ENCODE data around the gene BTBD9. TPM values are rescaled to one million over a fixed set of nuclear protein-coding genes. Genes with fewer than 3 reads are reported as not detected.

The BTBD9 gene
- total and polyA plus RNA-seq, 2 donors (not counting 3 experiments of a cell fraction or from before 2014, with no cell fraction given): 4.9 to 15.0 TPM

DNA sequence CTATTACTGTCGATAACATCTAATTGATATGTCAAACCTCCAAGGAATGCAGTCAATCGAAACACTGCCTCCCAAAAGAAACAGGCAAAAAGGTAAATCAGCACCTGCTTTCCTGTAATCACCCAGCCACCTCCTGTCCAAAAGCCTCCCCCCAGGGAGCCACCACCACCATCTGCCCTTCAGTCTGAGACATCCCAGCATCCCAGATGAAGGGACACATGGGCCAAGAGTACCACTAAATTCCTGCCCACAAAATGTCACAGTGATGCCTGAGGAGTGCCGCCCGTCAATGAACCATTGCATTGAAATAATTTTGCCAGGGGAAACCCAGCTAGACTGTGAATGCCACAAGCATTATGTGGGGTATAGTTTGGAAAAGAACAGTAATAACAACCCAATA, 418.5 kb downstream of the BTBD9 start:
- FAIRE-seq (no peak), DNase-seq (ENCODE audit: low read depth, low spot score) (no peak)
- dilution Hi-C loops (cut with MboI; ENCODE audit: extremely low pct_ligation_motif_present, low sequenced_read_pairs) (no loop called here), intact Hi-C loops (cut with micrococcal nuclease) (no loop called here)
- ChIA-PET POLR2A (no interaction called here), CTCF (no interaction called here)
- H3K9me3 ChIP-seq (replicated peaks; ENCODE audit: control insufficient read depth, insufficient read depth, low read length): no peaks in the 10 kb centered on the region
- H3K4me1 ChIP-seq (ENCODE audit: control insufficient read depth, extremely low read depth, insufficient read depth, low read length): no peaks in the 10 kb centered on the region
- H3K79me2 ChIP-seq (ENCODE audit: control insufficient read depth, insufficient read depth, low read length): no peaks in the 10 kb centered on the region
- BruUV-seq (replicated peaks): no TSS peak
- H3K9ac ChIP-seq (replicated peaks; ENCODE audit: extremely low read depth, insufficient read depth, low read length): no peak overlapping the region
- TF ChIP-seq GATA2 (IDR thresholded peaks at IDR 0.05; ENCODE audit: insufficient read depth, insufficient read length, low read depth, low read length): no peak
- no peak for TF ChIP-seq MYC (IDR thresholded peaks at IDR 0.05; ENCODE audit: low read depth, low read length)
- TF ChIP-seq, protein P1, sequence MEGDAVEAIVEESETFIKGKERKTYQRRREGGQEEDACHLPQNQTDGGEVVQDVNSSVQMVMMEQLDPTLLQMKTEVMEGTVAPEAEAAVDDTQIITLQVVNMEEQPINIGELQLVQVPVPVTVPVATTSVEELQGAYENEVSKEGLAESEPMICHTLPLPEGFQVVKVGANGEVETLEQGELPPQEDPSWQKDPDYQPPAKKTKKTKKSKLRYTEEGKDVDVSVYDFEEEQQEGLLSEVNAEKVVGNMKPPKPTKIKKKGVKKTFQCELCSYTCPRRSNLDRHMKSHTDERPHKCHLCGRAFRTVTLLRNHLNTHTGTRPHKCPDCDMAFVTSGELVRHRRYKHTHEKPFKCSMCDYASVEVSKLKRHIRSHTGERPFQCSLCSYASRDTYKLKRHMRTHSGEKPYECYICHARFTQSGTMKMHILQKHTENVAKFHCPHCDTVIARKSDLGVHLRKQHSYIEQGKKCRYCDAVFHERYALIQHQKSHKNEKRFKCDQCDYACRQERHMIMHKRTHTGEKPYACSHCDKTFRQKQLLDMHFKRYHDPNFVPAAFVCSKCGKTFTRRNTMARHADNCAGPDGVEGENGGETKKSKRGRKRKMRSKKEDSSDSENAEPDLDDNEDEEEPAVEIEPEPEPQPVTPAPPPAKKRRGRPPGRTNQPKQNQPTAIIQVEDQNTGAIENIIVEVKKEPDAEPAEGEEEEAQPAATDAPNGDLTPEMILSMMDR (IDR thresholded peaks at IDR 0.05; ENCODE audit: extremely low read depth in 1 of 2, insufficient read depth in 1 of 2, low read depth in 1 of 2, low read length in 2 of 2): no peak
- no peak overlapping the region for H3K27ac ChIP-seq (ENCODE audit: insufficient read depth, low read depth, low read length)
- no peak overlapping the region for H3K4me2 ChIP-seq (ENCODE audit: insufficient read depth, low read length)
- no peak overlapping the region for H2AFZ ChIP-seq (ENCODE audit: low read depth, low read length)
- H3K4me3 ChIP-seq (replicated peaks in 1 of 3; ENCODE audit: insufficient read depth in 1 of 3, low read depth in 1 of 3, low read length in 3 of 3): no peak overlapping the region
- no peaks in the 10 kb centered on the region for H3K27me3 ChIP-seq (ENCODE audit: control insufficient read depth in 2 of 2, insufficient read depth in 2 of 2, low read length in 2 of 2)
- H3K9me1 ChIP-seq (replicated peaks; ENCODE audit: control insufficient read depth, extremely low read depth, insufficient read depth, low read length): no peaks in the 10 kb centered on the region
- no peaks in the 10 kb centered on the region for H4K20me1 ChIP-seq (replicated peaks; ENCODE audit: control insufficient read depth, extremely low read depth, insufficient read depth, low read length)
- no peaks in the 10 kb centered on the region for H3K36me3 ChIP-seq (ENCODE audit: control insufficient read depth in 2 of 2, extremely low read depth in 1 of 2, insufficient read depth in 2 of 2, low read length in 2 of 2)

DNA sequence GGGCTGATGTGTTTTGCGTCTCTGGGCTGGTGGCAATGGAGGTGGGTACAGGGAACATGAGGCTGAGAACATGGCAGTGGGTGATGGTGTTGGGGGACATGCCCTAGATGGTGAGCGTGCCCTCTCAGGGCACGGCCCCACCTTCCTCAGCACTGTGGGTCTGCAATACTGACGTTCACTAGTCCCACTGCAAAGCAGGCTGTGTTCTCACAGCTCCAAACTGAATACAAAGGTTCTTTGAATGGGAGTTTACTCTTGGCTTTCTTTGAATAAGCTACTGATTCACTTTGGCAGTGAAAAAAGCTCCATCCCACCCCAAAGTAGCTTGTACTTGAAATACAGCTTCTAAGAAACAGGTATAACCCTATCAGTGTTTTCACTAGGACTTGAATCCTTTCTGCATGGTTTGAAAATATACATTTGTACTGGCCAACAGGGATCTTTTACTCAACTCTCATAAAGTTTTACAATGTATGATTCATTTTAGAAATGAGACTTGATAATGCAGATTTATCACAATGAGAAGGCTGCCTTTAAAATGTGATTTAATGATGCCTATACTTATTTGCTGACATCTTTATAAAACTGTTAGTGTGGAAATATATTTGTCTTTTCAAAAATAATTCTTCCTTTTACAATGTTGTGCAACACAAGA, 419.5 kb downstream of the BTBD9 start:
- dilution Hi-C loops (cut with MboI; ENCODE audit: extremely low pct_ligation_motif_present, low sequenced_read_pairs) (no loop called here), intact Hi-C loops (cut with micrococcal nuclease) (no loop called here)
- Histone ChIP-seq H4K20me1 (replicated peaks; ENCODE audit: control insufficient read depth, extremely low read depth, insufficient read depth, low read length) (no peaks in the 10 kb centered on the region), H3K9me3 (replicated peaks; ENCODE audit: control insufficient read depth, insufficient read depth, low read length) (no peaks in the 10 kb centered on the region), H3K27me3 (ENCODE audit: control insufficient read depth in 2 of 2, insufficient read depth in 2 of 2, low read length in 2 of 2) (no peaks in the 10 kb centered on the region), H3K4me2 (ENCODE audit: insufficient read depth, low read length) (no peak overlapping the region), H3K4me3 (replicated peaks in 1 of 3; ENCODE audit: insufficient read depth in 1 of 3, low read depth in 1 of 3, low read length in 3 of 3) (no peak overlapping the region), H3K27ac (ENCODE audit: insufficient read depth, low read depth, low read length) (no peak overlapping the region), H3K9ac (replicated peaks; ENCODE audit: extremely low read depth, insufficient read depth, low read length) (no peak overlapping the region), H3K36me3 (ENCODE audit: control insufficient read depth in 2 of 2, extremely low read depth in 1 of 2, insufficient read depth in 2 of 2, low read length in 2 of 2) (no peaks in the 10 kb centered on the region), H3K4me1 (ENCODE audit: control insufficient read depth, extremely low read depth, insufficient read depth, low read length) (no peaks in the 10 kb centered on the region), H3K79me2 (ENCODE audit: control insufficient read depth, insufficient read depth, low read length) (no peaks in the 10 kb centered on the region), H2AFZ (ENCODE audit: low read depth, low read length) (no peak overlapping the region), H3K9me1 (replicated peaks; ENCODE audit: control insufficient read depth, extremely low read depth, insufficient read depth, low read length) (no peaks in the 10 kb centered on the region)
- BruUV-seq (replicated peaks): no TSS peak
- ChIA-PET POLR2A (no interaction called here), CTCF (interaction anchor here (0.7 kb wide), 1 partner anchor 12 kb away, joined by 3 read pairs; no protein-coding TSS in a partner anchor)
- no peak for TF ChIP-seq MAX (IDR thresholded peaks at IDR 0.05; ENCODE audit: insufficient read depth, insufficient read length)
- TF ChIP-seq POLR2A (IDR thresholded peaks at IDR 0.05; ENCODE audit: low read depth, low read length): no peak
- no peak for TF ChIP-seq GATA2 (IDR thresholded peaks at IDR 0.05; ENCODE audit: insufficient read depth, insufficient read length, low read depth, low read length)
- no peak for TF ChIP-seq MYC (IDR thresholded peaks at IDR 0.05; ENCODE audit: low read depth, low read length)
- TF ChIP-seq, protein P1 (IDR thresholded peaks at IDR 0.05; ENCODE audit: extremely low read depth in 1 of 2, insufficient read depth in 1 of 2, low read depth in 1 of 2, low read length in 2 of 2): no peak
- no peak for TF ChIP-seq POLR2AphosphoS5 (IDR thresholded peaks at IDR 0.05; ENCODE audit: insufficient read depth, low read depth, low read length)
- TF ChIP-seq JUN (IDR thresholded peaks at IDR 0.05; ENCODE audit: borderline replicate concordance, insufficient read depth, insufficient read length, low read depth): no peak
- no peak for TF ChIP-seq EZH2 (IDR thresholded peaks at IDR 0.05; ENCODE audit: borderline replicate concordance, low read depth, low read length, severe bottlenecking)
- TF ChIP-seq FOS (IDR thresholded peaks at IDR 0.05; ENCODE audit: borderline replicate concordance, insufficient read depth, low read length): no peak
- FAIRE-seq (no peak), DNase-seq (ENCODE audit: low read depth, low spot score) (no peak)

All from endothelial cell of umbilical vein (primary cell).